ENCODE data around the gene NR0B2. TPM values are rescaled to one million over a fixed set of nuclear protein-coding genes. Genes with fewer than 3 reads are reported as not detected.
A peak's percentile ranks its signal among the peaks of the same experiment; 100 is the strongest.
"Not testable (repeated sequence)": the region's sequence is repeated elsewhere in the genome, so short reads cannot be mapped to it uniquely, and the experiment has no call there.

NR0B2 gene
- not detected in 2 replicates for total RNA-seq (2014; rRNA removed; shearing (Covaris generic))
- not detected in 2 replicates for polyA plus RNA-seq (2015; cell fraction: cytosol; rRNA removed)
- polyA plus RNA-seq (2015; cell fraction: nucleus; rRNA removed), result not detected in 2 replicates

- DNase-seq (ENCODE audit: low read depth), result no peak
These were observed at the start of gene NR0B2 for GRCh38 chr1:26913754-26914619. Gene NR0B2, minus strand, starts transcription at chr1:26913975. Its CDS starts 35 bp downstream, at chr1:26913940.

GRCh38 chr1:26961826-26962225, 48.1 kb upstream of the NR0B2 start:
- peak; percentile 92 for DNase-seq (ENCODE audit: low read depth)

GRCh38 chr1:26960625-26960966, 46.8 kb upstream of the NR0B2 start:
- no peak for DNase-seq (ENCODE audit: low read depth)

GRCh38 chr1:26959722-26960624, 46.2 kb upstream of the NR0B2 start, which contains the start of gene KDF1:
Gene KDF1, minus strand, starts transcription at chr1:26960468. Its CDS starts 8,088 bp downstream, at chr1:26952380.
- no peak for DNase-seq (ENCODE audit: low read depth)

- DNase-seq (ENCODE audit: low read depth), result no peak
These were observed 45.5 kb upstream of the NR0B2 start for GRCh38 chr1:26959270-26959669.

GRCh38 chr1:26957306-26957705, 43.5 kb upstream of the NR0B2 start:
- no peak for DNase-seq (ENCODE audit: low read depth)

GRCh38 chr1:26956321-26956720, 42.5 kb upstream of the NR0B2 start:
- DNase-seq (ENCODE audit: low read depth), result no peak

- no peak for DNase-seq (ENCODE audit: low read depth)
These were observed 39.6 kb upstream of the NR0B2 start for GRCh38 chr1:26953374-26953773.

- DNase-seq (ENCODE audit: low read depth), result no peak
These were observed 38.2 kb upstream of the NR0B2 start for GRCh38 chr1:26951821-26952497.

- DNase-seq (ENCODE audit: low read depth), result no peak
These were observed 37.4 kb upstream of the NR0B2 start for GRCh38 chr1:26951216-26951615.

- DNase-seq (ENCODE audit: low read depth), result no peak
These were observed 36.8 kb upstream of the NR0B2 start for GRCh38 chr1:26950602-26951001.

- DNase-seq (ENCODE audit: low read depth), result peak; percentile 60
These were observed 36.1 kb upstream of the NR0B2 start for GRCh38 chr1:26949926-26950319.

- DNase-seq (ENCODE audit: low read depth), result peak; percentile 20
These were observed 35.6 kb upstream of the NR0B2 start for GRCh38 chr1:26949266-26949925.

- DNase-seq (ENCODE audit: low read depth), result not testable (repeated sequence)
These were observed 34.9 kb upstream of the NR0B2 start for GRCh38 chr1:26948725-26949057.

- no peak for DNase-seq (ENCODE audit: low read depth)
These were observed 32.5 kb upstream of the NR0B2 start for GRCh38 chr1:26946270-26946669.

GRCh38 chr1:26945728-26946127, 32.0 kb upstream of the NR0B2 start:
- no peak for DNase-seq (ENCODE audit: low read depth)

- DNase-seq (ENCODE audit: low read depth), result no peak
These were observed 31.4 kb upstream of the NR0B2 start for GRCh38 chr1:26945138-26945537.

GRCh38 chr1:26942656-26943055, 28.9 kb upstream of the NR0B2 start:
- no peak for DNase-seq (ENCODE audit: low read depth)

- DNase-seq (ENCODE audit: low read depth), result no peak
These were observed 27.5 kb upstream of the NR0B2 start for GRCh38 chr1:26941311-26941710.

GRCh38 chr1:26938659-26939025, 24.9 kb upstream of the NR0B2 start:
- DNase-seq (ENCODE audit: low read depth), result no peak
